PC-9 (cell line): Measurements from ENCODE around the gene RGS3.

Experiments
- CTCF ChIP-seq: fragments of 200-600 bp; sonication (generic); conservative IDR thresholded peaks from 2 replicates; pipeline ENCODE4 v1.6.1; 2017; ENCODE audit warnings: mixed run types, antibody characterized with exemption, mild to moderate bottlenecking, moderate library complexity
- EZH2 ChIP-seq: fragments of 200-600 bp; sonication (generic); IDR thresholded peaks from 2 replicates; pipeline ENCODE4 v1.8.0; 2017; ENCODE audit warnings: antibody characterized with exemption, low read depth

- TF ChIP-seq CTCF (no peak), EZH2 (no peak)
Measured at GRCh38 chr9:113495526-113495925, 32.0 kb downstream of the RGS3 start.
